Muscle of leg (tissue), 11 donors: ENCODE data around the gene SSBP3. TPM values are rescaled to one million over a fixed set of nuclear protein-coding genes. Genes with fewer than 3 reads are reported as not detected.
A peak's percentile ranks its signal among the peaks of the same experiment; 100 is the strongest.

Experiments
- DNase-seq: peaks from one replicate; pipeline ENCODE4 v3.0.0; 2013
- H3K27ac ChIP-seq: one replicate; pipeline ENCODE4 v1.5.1; 2013; ENCODE audit warnings: mild to moderate bottlenecking, low read length, control low read depth
- H3K27me3 ChIP-seq: one replicate; pipeline ENCODE4 v1.6.1; 2013; ENCODE audit warnings: low read length; ENCODE audit not compliant: control insufficient read depth, insufficient read depth
- H3K36me3 ChIP-seq: one replicate; pipeline ENCODE4 v1.6.1; 2013; ENCODE audit warnings: low read length; ENCODE audit not compliant: control insufficient read depth, insufficient read depth
- H3K4me1 ChIP-seq: one replicate; pipeline ENCODE4 v1.6.1; 2013; ENCODE audit warnings: low read length; ENCODE audit not compliant: control insufficient read depth, insufficient read depth
- H3K4me3 ChIP-seq: one replicate; pipeline ENCODE4 v1.5.1; 2013; ENCODE audit warnings: low read length, control low read depth
- H3K9me3 ChIP-seq: replicated peaks from 2 replicates; pipeline ENCODE4 v1.6.1; 2013; ENCODE audit warnings: low read depth, low read length; ENCODE audit not compliant: control insufficient read depth
- WGBS: methylation state at CpG from one replicate; pipeline ENCODE4 v1.1.5; 2013; ENCODE audit warnings: missing lambda C conversion rate; ENCODE audit not compliant: insufficient coverage; 5-methylcytosine and 5-hydroxymethylcytosine counted together
- polyA plus RNA-seq, 8 donors: library from polyadenylated mRNA; unstranded; fragments of 120-200 nt; gene quantifications; one replicate each; pipeline versions ENCODE4 v1.2.1 to v1.2.3, GENCODE V29; 2013; ENCODE audit warnings: inconsistent platforms in 1 of 8, low replicate concordance in 1 of 8; ENCODE audit not compliant: insufficient read length in 8 of 8, insufficient read depth in 1 of 8
- total RNA-seq: library from RNA; stranded (reverse); fragments of 120-200 nt; gene quantifications from one replicate; pipeline ENCODE4 v1.2.4, GENCODE V29; 2013

SSBP3 gene
- total and polyA plus RNA-seq, 9 donors, result 14.9 to 63.8 (median 54.2) TPM

- Histone ChIP-seq H3K27me3 (no peaks in the 10 kb centered on the region), H3K4me3 (no peak overlapping the region), H3K27ac (no peak overlapping the region), H3K4me1 (peaks cover 78% of the 10 kb centered on the region), H3K9me3 (no peaks in the 10 kb centered on the region), H3K36me3 (no peaks in the 10 kb centered on the region)
- 72% methylated on average over 14 of the region's 20 CpGs for WGBS
- DNase-seq, result no peak
Measured at GRCh38 chr1:54291276-54292001, 114.8 kb downstream of the SSBP3 start.

GRCh38 chr1:54290506-54291184, 115.5 kb downstream of the SSBP3 start:
- no peak overlapping the region for H3K4me3 ChIP-seq
- H3K9me3 ChIP-seq, result no peaks in the 10 kb centered on the region
- H3K36me3 ChIP-seq, result no peaks in the 10 kb centered on the region
- no peak for DNase-seq
- peak overlapping the region; percentile 53 for H3K27ac ChIP-seq
- H3K4me1 ChIP-seq, result peaks cover 81% of the 10 kb centered on the region
- WGBS, result 22% methylated on average over 3 of the region's 12 CpGs
- no peaks in the 10 kb centered on the region for H3K27me3 ChIP-seq

DNA sequence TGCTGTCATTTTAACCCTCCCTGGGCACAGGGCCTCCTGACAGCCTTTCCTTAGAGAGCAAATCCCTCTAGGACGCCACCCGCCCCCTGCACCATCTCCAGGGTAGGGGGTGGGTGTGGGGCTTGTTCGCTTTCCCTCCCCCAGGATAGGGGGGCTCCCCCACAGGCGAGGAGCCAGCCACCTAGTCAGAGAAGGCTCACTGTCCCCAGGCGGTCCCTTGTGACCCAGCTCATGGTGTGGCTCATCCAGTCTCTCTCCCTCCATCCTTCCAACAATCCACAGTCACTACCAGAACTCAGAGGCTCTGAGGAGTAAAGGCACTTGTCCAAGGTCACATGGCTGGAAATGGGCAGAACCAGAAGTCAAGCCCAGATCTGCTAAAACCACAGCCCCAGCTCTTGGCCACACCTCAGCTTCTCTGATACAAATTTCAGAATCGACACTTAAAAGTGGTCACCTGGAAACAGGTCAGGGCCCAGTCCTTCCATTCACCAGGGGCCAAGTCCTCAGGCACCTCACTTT, 116.4 kb downstream of the SSBP3 start:
- Histone ChIP-seq H3K4me3 (no peak overlapping the region), H3K27ac (no peak overlapping the region), H3K27me3 (no peaks in the 10 kb centered on the region), H3K36me3 (no peaks in the 10 kb centered on the region), H3K4me1 (peaks cover 77% of the 10 kb centered on the region), H3K9me3 (no peaks in the 10 kb centered on the region)
- no peak for DNase-seq
- WGBS, result 100% methylated on average over 2 of the region's 6 CpGs

GRCh38 chr1:54287801-54288211, 118.4 kb downstream of the SSBP3 start:
- 50% methylated on average over 7 of the region's 9 CpGs for WGBS
- DNase-seq, result peak; percentile 89
- H3K4me3 ChIP-seq, result no peak overlapping the region
- no peaks in the 10 kb centered on the region for H3K9me3 ChIP-seq
- peaks cover 71% of the 10 kb centered on the region for H3K4me1 ChIP-seq
- no peaks in the 10 kb centered on the region for H3K27me3 ChIP-seq
- no peaks in the 10 kb centered on the region for H3K36me3 ChIP-seq
- H3K27ac ChIP-seq, result peak overlapping the region; percentile 97

GRCh38 chr1:54287176-54287650, 119.0 kb downstream of the SSBP3 start:
- Histone ChIP-seq H3K4me1 (peaks cover 70% of the 10 kb centered on the region), H3K4me3 (no peak overlapping the region), H3K27ac (peak overlapping the region; percentile 97), H3K27me3 (no peaks in the 10 kb centered on the region), H3K36me3 (no peaks in the 10 kb centered on the region), H3K9me3 (no peaks in the 10 kb centered on the region)
- WGBS, result 0% methylated on average over 4 of the region's 8 CpGs
- peak; percentile 87 for DNase-seq

DNA sequence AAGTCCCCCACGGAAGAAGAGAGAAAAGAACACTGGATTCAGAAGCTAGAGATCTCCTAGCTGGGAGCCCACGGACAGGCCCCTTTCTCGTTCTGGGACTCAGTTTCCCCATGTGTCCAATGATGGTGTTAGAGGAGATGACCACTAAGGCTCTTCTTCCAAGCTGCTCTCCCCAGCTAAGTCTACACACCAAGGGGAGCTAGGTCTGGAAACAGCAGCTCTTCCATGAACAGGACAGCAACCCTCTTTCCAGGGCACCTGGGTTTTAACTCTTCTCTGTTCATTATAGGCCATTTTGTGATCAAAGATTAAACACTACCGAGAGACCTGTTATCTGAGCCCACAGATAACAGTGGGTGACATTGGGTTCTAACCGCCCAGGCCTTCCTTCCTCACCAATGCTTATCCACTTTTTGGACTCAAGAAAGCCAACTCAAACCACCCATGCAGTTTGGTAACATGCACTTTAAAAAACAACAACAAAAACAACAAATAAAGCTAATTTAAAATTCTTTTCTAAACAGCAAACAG, 120.3 kb downstream of the SSBP3 start:
- DNase-seq, result no peak
- H3K27ac ChIP-seq, result peak overlapping the region; percentile 97
- H3K4me3 ChIP-seq, result no peak overlapping the region
- no peaks in the 10 kb centered on the region for H3K27me3 ChIP-seq
- H3K36me3 ChIP-seq, result peaks cover 4% of the 10 kb centered on the region
- H3K4me1 ChIP-seq, result peaks cover 67% of the 10 kb centered on the region
- 92% methylated on average over 3 of the region's 5 CpGs for WGBS
- no peaks in the 10 kb centered on the region for H3K9me3 ChIP-seq

DNA sequence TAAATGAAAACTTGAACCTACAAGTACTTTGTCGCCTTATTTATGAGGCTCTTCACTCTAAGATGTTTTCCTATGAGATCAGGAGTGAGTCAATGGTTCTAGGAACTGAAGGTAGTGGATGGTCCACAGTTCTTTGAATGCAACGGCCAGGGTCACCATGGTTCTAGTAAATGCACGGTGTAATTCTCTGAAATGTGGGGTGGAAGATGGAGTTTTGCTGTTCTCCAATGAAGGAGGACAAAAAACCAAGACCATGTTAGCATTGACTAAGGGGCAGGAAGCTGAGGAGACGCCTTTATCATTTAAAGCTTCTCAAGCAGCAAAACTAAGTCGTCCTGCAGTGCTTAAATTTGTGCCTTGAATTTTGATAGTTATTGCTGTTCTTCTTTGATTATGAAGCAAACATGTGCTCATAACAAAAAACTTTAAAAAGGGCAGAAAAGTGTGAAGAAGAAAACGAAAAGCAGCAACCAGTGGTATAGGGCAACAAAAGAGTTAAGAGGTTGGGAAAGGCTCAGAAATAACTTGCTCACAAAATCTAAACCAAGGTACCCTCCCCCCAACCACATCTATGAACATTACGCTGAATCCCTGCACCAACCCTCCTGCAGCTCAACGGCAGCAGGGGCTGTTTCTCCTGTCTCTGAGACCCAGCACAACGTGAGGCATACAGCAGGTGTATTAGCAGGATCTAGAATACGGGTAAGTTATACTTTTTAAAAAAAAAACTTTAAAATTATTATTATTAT, 121.2 kb downstream of the SSBP3 start:
- WGBS, result 100% methylated on average over 1 of the region's 10 CpGs
- no peaks in the 10 kb centered on the region for H3K27me3 ChIP-seq
- H3K9me3 ChIP-seq, result no peaks in the 10 kb centered on the region
- H3K4me1 ChIP-seq, result peaks cover 58% of the 10 kb centered on the region
- no peak for DNase-seq
- H3K27ac ChIP-seq, result no peak overlapping the region
- no peak overlapping the region for H3K4me3 ChIP-seq
- peaks cover 13% of the 10 kb centered on the region for H3K36me3 ChIP-seq

- Histone ChIP-seq H3K27ac (no peak overlapping the region), H3K27me3 (no peaks in the 10 kb centered on the region), H3K4me3 (no peak overlapping the region), H3K4me1 (peaks cover 58% of the 10 kb centered on the region), H3K36me3 (peaks cover 16% of the 10 kb centered on the region), H3K9me3 (no peaks in the 10 kb centered on the region)
- no CpG with 5 or more reads among the region's 8 CpGs for WGBS
- no peak for DNase-seq
Measured at GRCh38 chr1:54283635-54284385, 122.4 kb downstream of the SSBP3 start.

GRCh38 chr1:54282101-54282847, 123.9 kb downstream of the SSBP3 start:
- DNase-seq, result no peak
- no peak overlapping the region for H3K27ac ChIP-seq
- peaks cover 16% of the 10 kb centered on the region for H3K36me3 ChIP-seq
- no peaks in the 10 kb centered on the region for H3K9me3 ChIP-seq
- no peak overlapping the region for H3K4me3 ChIP-seq
- H3K4me1 ChIP-seq, result peaks cover 59% of the 10 kb centered on the region
- WGBS, result 68% methylated on average over 11 of the region's 16 CpGs
- H3K27me3 ChIP-seq, result no peaks in the 10 kb centered on the region
